Endodermal cell (in vitro differentiated cells): ENCODE data around the gene PHLDA2. TPM values are rescaled to one million over a fixed set of nuclear protein-coding genes. Genes with fewer than 3 reads are reported as not detected.

Experiments
- DNase-seq: peaks from one replicate; pipeline ENCODE4 v3.0.0-alpha.2; 2017
- H3K27ac ChIP-seq: 2 replicates; pipeline ENCODE4 v1.5.1; 2013; ENCODE audit warnings: mild to moderate bottlenecking, low read depth, low read length, moderate library complexity
- H3K27me3 ChIP-seq: 2 replicates; pipeline ENCODE4 v1.6.1; 2013; ENCODE audit warnings: mild to moderate bottlenecking, low read length, moderate library complexity; ENCODE audit not compliant: insufficient read depth, control insufficient read depth, poor library complexity, severe bottlenecking
- H3K36me3 ChIP-seq: 2 replicates; pipeline ENCODE4 v1.7.0; 2013; ENCODE audit warnings: mild to moderate bottlenecking, low read length, moderate library complexity; ENCODE audit not compliant: control insufficient read depth, insufficient read depth
- H3K4me1 ChIP-seq: one replicate; pipeline ENCODE4 v1.7.0; 2013; ENCODE audit warnings: low read length; ENCODE audit not compliant: control insufficient read depth, insufficient read depth
- H3K4me3 ChIP-seq: 2 replicates; pipeline ENCODE4 v1.5.1; 2013; ENCODE audit warnings: mild to moderate bottlenecking, low read length, moderate library complexity
- H3K9ac ChIP-seq: 2 replicates; pipeline ENCODE4 v1.6.1; 2013; ENCODE audit warnings: mild to moderate bottlenecking, low read length, moderate library complexity; ENCODE audit not compliant: poor library complexity, severe bottlenecking; ENCODE audit errors: extremely low read depth
- H3K9me3 ChIP-seq: 2 replicates; pipeline ENCODE4 v1.6.1; 2013; ENCODE audit warnings: mild to moderate bottlenecking, low read length, moderate library complexity; ENCODE audit not compliant: control insufficient read depth
- H3K27ac Mint-ChIP-seq: 2 replicates; pipeline ENCODE4 v1.8.0; 2020; ENCODE audit warnings: mixed read lengths
- H3K27me3 Mint-ChIP-seq: 2 replicates; pipeline ENCODE4 v1.8.0; 2021; ENCODE audit warnings: mild to moderate bottlenecking, mixed read lengths; ENCODE audit not compliant: insufficient read depth
- H3K36me3 Mint-ChIP-seq: 2 replicates; pipeline ENCODE4 v1.8.0; 2020; ENCODE audit warnings: low read depth, mixed read lengths
- H3K4me1 Mint-ChIP-seq: 2 replicates; pipeline ENCODE4 v1.8.0; 2020; ENCODE audit warnings: mixed read lengths
- H3K4me3 Mint-ChIP-seq: 2 replicates; pipeline ENCODE4 v1.8.0; 2020; ENCODE audit warnings: mild to moderate bottlenecking, moderate library complexity, mixed read lengths
- H3K9me3 Mint-ChIP-seq: 2 replicates; pipeline ENCODE4 v1.8.0; 2020; ENCODE audit warnings: mild to moderate bottlenecking, mixed read lengths
- WGBS, 2 experiments: methylation state at CpG; one replicate each; pipeline versions ENCODE4 v1.1.5 to v1.1.7; 2013; ENCODE audit warnings: missing lambda C conversion rate in 2 of 2, mixed read lengths in 1 of 2; ENCODE audit not compliant: insufficient coverage in 1 of 2, insufficient read length in 1 of 2; 5-methylcytosine and 5-hydroxymethylcytosine counted together
- total RNA-seq, 2 donors: library from RNA; stranded (reverse); fragmentation: NEBNext Ultra II Directional in 1 of 2; extraction: Animal tissue kit (Norgen Biotek cat#: 25700) in 1 of 2; gene quantifications; 2 replicates in 1 of 2; 3 replicates in 1 of 2; pipeline ENCODE4 v1.2.1, GENCODE V29; 2021
- TF ChIP-seq, protein P1 (sequence below): fragments of 200-600 bp; sonication (generic); conservative IDR thresholded peaks from 2 replicates; pipeline ENCODE4 v1.5.0; 2021; ENCODE audit warnings: antibody characterized with exemption, mild to moderate bottlenecking

The PHLDA2 gene
- total RNA-seq, 2 donors from 2014 or later = 3.0 to 5.1 TPM

- no peak overlapping the region for H3K27ac ChIP-seq
- no peak overlapping the region for H3K4me3 Mint-ChIP-seq
- H3K36me3 Mint-ChIP-seq = no peaks in the 10 kb centered on the region
- no peaks in the 10 kb centered on the region for H3K4me1 ChIP-seq
- no peaks in the 10 kb centered on the region for H3K9me3 Mint-ChIP-seq
- peaks cover under 1% of the 10 kb centered on the region for H3K27me3 Mint-ChIP-seq
- H3K9ac ChIP-seq = no peak overlapping the region
- no peaks in the 10 kb centered on the region for H3K36me3 ChIP-seq
- no peaks in the 10 kb centered on the region for H3K27me3 ChIP-seq
- no peaks in the 10 kb centered on the region for H3K4me1 Mint-ChIP-seq
- DNase-seq = no peak
- H3K27ac Mint-ChIP-seq = no peak overlapping the region
- H3K4me3 ChIP-seq = no peak overlapping the region
- 90 to 95% methylated on average over 4 to 7 of the region's 16 CpGs for WGBS, 2 experiments
- H3K9me3 ChIP-seq = no peaks in the 10 kb centered on the region
- TF ChIP-seq, protein P1, sequence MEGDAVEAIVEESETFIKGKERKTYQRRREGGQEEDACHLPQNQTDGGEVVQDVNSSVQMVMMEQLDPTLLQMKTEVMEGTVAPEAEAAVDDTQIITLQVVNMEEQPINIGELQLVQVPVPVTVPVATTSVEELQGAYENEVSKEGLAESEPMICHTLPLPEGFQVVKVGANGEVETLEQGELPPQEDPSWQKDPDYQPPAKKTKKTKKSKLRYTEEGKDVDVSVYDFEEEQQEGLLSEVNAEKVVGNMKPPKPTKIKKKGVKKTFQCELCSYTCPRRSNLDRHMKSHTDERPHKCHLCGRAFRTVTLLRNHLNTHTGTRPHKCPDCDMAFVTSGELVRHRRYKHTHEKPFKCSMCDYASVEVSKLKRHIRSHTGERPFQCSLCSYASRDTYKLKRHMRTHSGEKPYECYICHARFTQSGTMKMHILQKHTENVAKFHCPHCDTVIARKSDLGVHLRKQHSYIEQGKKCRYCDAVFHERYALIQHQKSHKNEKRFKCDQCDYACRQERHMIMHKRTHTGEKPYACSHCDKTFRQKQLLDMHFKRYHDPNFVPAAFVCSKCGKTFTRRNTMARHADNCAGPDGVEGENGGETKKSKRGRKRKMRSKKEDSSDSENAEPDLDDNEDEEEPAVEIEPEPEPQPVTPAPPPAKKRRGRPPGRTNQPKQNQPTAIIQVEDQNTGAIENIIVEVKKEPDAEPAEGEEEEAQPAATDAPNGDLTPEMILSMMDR = no peak
Observed at GRCh38 chr11:2921261-2921660, 8.0 kb downstream of the PHLDA2 start.

DNA sequence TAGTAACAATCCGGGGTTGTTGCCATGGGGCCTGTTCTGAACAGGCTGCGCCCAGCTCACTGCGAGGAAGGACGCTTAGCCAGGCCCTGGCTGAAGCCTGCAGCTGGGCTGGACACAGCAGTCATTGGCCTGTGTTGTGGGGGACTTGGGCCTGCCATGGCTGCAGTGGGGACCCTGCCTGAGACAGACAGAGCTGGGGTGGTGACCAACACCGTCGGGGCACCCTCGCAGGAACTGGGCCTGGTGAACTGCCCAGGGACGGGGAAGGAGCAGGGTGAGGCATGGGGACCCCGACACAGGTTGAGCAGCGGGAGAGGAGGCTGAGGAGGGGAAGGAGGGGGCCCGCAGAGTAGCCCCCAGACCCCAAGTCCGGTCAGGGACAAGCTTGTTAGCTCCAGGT, 8.9 kb downstream of the PHLDA2 start:
- H3K4me1 ChIP-seq = no peaks in the 10 kb centered on the region
- no peaks in the 10 kb centered on the region for H3K27me3 ChIP-seq
- H3K27ac ChIP-seq = no peak overlapping the region
- H3K4me3 Mint-ChIP-seq = no peak overlapping the region
- no peaks in the 10 kb centered on the region for H3K9me3 ChIP-seq
- no peaks in the 10 kb centered on the region for H3K9me3 Mint-ChIP-seq
- H3K27ac Mint-ChIP-seq = no peak overlapping the region
- 93 to 94% methylated on average over 10 to 12 of the region's 12 CpGs for WGBS, 2 experiments
- H3K36me3 Mint-ChIP-seq = no peaks in the 10 kb centered on the region
- no peaks in the 10 kb centered on the region for H3K36me3 ChIP-seq
- TF ChIP-seq, protein P1 = no peak
- H3K4me3 ChIP-seq = no peak overlapping the region
- no peak overlapping the region for H3K9ac ChIP-seq
- no peaks in the 10 kb centered on the region for H3K27me3 Mint-ChIP-seq
- no peaks in the 10 kb centered on the region for H3K4me1 Mint-ChIP-seq
- DNase-seq = no peak

DNA sequence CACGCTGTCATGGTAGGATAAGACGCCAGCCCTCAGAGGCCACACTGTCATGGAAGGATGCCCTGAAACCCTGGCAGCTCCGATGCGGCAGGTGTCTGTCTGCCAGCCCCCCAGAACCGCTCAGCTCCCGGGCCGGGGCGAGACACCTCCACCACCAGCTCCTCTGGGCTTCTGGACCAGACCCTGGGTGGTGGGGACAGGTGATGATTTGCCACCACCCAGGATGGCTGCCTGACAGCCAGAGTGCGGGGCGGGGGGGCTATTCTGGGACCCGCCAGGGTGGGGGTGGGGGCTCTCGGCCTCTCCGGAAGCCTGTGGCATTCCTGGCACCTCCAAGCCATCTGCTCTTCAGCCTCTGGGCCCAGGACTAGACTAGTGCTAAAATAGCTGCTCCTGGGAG, 9.4 kb downstream of the PHLDA2 start:
- H3K27ac Mint-ChIP-seq = no peak overlapping the region

More for the DNA sequence above, 9.4 kb downstream of the PHLDA2 start:
- H3K4me1 ChIP-seq = no peaks in the 10 kb centered on the region
- H3K27ac ChIP-seq = no peak overlapping the region
- H3K27me3 Mint-ChIP-seq = no peaks in the 10 kb centered on the region
- H3K9me3 ChIP-seq = no peaks in the 10 kb centered on the region
- H3K4me3 Mint-ChIP-seq = no peak overlapping the region
- H3K9me3 Mint-ChIP-seq = no peaks in the 10 kb centered on the region
- DNase-seq = no peak
- no peaks in the 10 kb centered on the region for H3K4me1 Mint-ChIP-seq
- H3K36me3 ChIP-seq = no peaks in the 10 kb centered on the region
- H3K4me3 ChIP-seq = no peak overlapping the region
- TF ChIP-seq, protein P1 = no peak
- no peaks in the 10 kb centered on the region for H3K27me3 ChIP-seq
- H3K36me3 Mint-ChIP-seq = no peaks in the 10 kb centered on the region
- no peak overlapping the region for H3K9ac ChIP-seq
- WGBS, 2 experiments = 91 to 100% methylated on average over 2 to 13 of the region's 13 CpGs
